ENCODE measurements around the gene HELB.

The HELB gene

GRCh38 chr12:66352197-66352596 is 49.9 kb downstream of the HELB start:
- TF ChIP-seq, protein P1, sequence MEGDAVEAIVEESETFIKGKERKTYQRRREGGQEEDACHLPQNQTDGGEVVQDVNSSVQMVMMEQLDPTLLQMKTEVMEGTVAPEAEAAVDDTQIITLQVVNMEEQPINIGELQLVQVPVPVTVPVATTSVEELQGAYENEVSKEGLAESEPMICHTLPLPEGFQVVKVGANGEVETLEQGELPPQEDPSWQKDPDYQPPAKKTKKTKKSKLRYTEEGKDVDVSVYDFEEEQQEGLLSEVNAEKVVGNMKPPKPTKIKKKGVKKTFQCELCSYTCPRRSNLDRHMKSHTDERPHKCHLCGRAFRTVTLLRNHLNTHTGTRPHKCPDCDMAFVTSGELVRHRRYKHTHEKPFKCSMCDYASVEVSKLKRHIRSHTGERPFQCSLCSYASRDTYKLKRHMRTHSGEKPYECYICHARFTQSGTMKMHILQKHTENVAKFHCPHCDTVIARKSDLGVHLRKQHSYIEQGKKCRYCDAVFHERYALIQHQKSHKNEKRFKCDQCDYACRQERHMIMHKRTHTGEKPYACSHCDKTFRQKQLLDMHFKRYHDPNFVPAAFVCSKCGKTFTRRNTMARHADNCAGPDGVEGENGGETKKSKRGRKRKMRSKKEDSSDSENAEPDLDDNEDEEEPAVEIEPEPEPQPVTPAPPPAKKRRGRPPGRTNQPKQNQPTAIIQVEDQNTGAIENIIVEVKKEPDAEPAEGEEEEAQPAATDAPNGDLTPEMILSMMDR (IDR thresholded peaks at IDR 0.05; ENCODE audit: insufficient read depth, low read length, missing control alignments): peak; percentile 53
- no peak for DNase-seq (ENCODE audit: low read depth, low spot score)
- CTCF ChIA-PET: interaction anchor here (0.8 to 3.3 kb wide), 5 partner anchors 12 to 356 kb away, joined by 3 to 27 read pairs (median 4); no protein-coding TSS in a partner anchor

GRCh38 chr12:66352899-66353298 is 50.6 kb downstream of the HELB start:
- TF ChIP-seq, protein P1 (IDR thresholded peaks at IDR 0.05; ENCODE audit: insufficient read depth, low read length, missing control alignments): no peak
- no peak for DNase-seq (ENCODE audit: low read depth, low spot score)
- POLR2A ChIA-PET: no interaction called here
- no peak overlapping the region for H3K4me3 ChIP-seq (ENCODE audit: low read depth, low read length)
- CTCF ChIA-PET: interaction anchor here (0.8 to 3.3 kb wide), 6 partner anchors 12 to 355 kb away, joined by 3 to 27 read pairs (median 4); no protein-coding TSS in a partner anchor

More at GRCh38 chr12:66352197-66352596, 49.9 kb downstream of the HELB start:
- no peak overlapping the region for H3K4me3 ChIP-seq (ENCODE audit: low read depth, low read length)
- POLR2A ChIA-PET: no interaction called here

- DNase-seq (ENCODE audit: low read depth, low spot score): no peak
- CTCF ChIA-PET: interaction anchor here (0.8 kb wide), 1 partner anchor 8 kb away, joined by 3 read pairs; no protein-coding TSS in a partner anchor
- no peak overlapping the region for H3K4me3 ChIP-seq (ENCODE audit: low read depth, low read length)
- POLR2A ChIA-PET: no interaction called here
- TF ChIP-seq, protein P1 (IDR thresholded peaks at IDR 0.05; ENCODE audit: insufficient read depth, low read length, missing control alignments): no peak
These were observed 52.0 kb downstream of the HELB start for GRCh38 chr12:66354291-66354690.

DNA sequence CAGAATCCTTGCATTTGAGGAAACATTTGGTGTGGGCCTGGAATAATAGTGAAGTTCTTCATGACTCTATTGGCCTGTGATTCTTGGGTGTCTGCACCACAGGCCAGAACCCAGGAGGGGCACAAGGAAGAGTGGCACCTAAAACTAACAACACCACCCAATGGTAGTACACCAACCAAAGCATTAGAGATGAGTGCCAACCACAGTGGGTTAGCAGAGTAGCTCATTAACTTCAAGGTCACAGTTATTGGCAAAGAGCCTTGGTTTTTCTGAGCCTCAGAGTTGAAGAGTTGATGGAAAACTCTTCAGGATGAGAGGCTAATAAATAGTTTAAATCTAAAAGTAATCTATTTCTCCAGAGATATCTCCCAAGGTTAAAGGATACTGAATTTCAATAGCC is 57.0 kb downstream of the HELB start:
- H3K4me3 ChIP-seq (ENCODE audit: low read depth, low read length): no peak overlapping the region
- no peak for DNase-seq (ENCODE audit: low read depth, low spot score)
- TF ChIP-seq, protein P1 (IDR thresholded peaks at IDR 0.05; ENCODE audit: insufficient read depth, low read length, missing control alignments): no peak
- ChIA-PET CTCF (no interaction called here), POLR2A (no interaction called here)

GRCh38 chr12:66361703-66362102 is 59.4 kb downstream of the HELB start:
- TF ChIP-seq, protein P1 (IDR thresholded peaks at IDR 0.05; ENCODE audit: insufficient read depth, low read length, missing control alignments): no peak
- ChIA-PET POLR2A (no interaction called here), CTCF (interaction anchor here (0.5 kb wide), 1 partner anchor 41 kb away, joined by 3 read pairs; no protein-coding TSS in a partner anchor)
- H3K4me3 ChIP-seq (ENCODE audit: low read depth, low read length): no peak overlapping the region
- DNase-seq (ENCODE audit: low read depth, low spot score): no peak

DNA sequence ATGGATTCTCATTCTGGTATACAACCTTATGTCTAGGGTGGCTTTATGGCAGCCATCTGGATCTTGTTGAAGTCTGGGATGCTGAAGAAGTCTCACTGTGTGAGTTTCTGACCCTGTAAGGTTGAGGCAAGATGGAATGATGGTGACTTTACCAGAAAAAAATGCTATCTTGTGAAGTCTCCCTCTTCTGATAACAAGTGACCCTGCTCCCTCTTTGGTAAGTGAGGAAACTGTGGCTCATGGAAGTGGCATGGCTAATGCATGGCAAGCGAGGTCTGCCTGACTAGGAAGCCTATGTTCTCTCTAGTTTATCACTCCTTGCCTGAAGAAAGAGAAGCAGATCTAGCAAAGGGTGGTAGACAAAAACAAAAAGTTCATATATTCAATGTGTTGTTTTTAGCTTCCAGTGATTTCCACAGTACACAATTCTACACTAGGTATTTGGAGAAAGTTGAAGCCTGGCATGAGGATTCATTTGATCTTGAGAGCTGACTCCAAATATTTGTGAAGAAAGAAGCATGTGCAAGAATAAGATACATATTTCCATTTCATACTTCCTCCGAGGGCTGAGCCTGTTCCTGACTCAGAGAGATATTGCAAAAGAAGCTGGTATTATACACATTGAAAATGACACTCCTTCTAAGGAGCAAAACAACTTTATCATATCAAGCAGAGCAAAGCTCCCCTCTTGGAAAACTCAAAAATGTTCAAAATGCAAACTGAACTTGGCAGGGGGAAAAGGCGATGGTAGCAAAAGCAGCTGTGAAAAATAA is 63.6 kb downstream of the HELB start:
- ChIA-PET CTCF (no interaction called here), POLR2A (no interaction called here)
- TF ChIP-seq, protein P1 (IDR thresholded peaks at IDR 0.05; ENCODE audit: insufficient read depth, low read length, missing control alignments): no peak
- H3K4me3 ChIP-seq (ENCODE audit: low read depth, low read length): no peak overlapping the region
- no peak for DNase-seq (ENCODE audit: low read depth, low spot score)
